Caco-2 (cell line): ENCODE results near the gene TMEM273. TPM values are rescaled to one million over a fixed set of nuclear protein-coding genes. Genes with fewer than 3 reads are reported as not detected.

Experiments used
- BruUV-seq: library from RNA; stranded (reverse); fragments of 400-500 nt; replicated peaks from 2 replicates; lab custom pipeline; 2021; lab: Mats Ljungman, UMichigan
- CTCF ChIA-PET: fragments of 300-600 bp; sonication (Branson Sonifier 250); formaldehyde crosslinking; loops from one replicate; lab custom pipeline; 2022; ENCODE audit warnings: antibody characterized with exemption; lab: Charles Lee
- POLR2A ChIA-PET: fragments of 300-600 bp; sonication (Branson Sonifier 250); formaldehyde crosslinking; loops from one replicate; lab custom pipeline; 2022; ENCODE audit warnings: antibody characterized with exemption; lab: Charles Lee
- DNase-seq, 2 experiments: peaks; one replicate each; pipeline versions ENCODE4 v3.0.0 to v3.0.0-alpha.2; 2020 to 2022
- H3K27me3 ChIP-seq: replicated peaks from 2 replicates; pipeline ENCODE4 v1.6.0; 2011; ENCODE audit warnings: low read length; ENCODE audit not compliant: control insufficient read depth, insufficient read depth
- H3K36me3 ChIP-seq: 2 replicates; pipeline ENCODE4 v1.5.1; 2011; ENCODE audit warnings: low read length; ENCODE audit not compliant: control insufficient read depth, insufficient read depth
- H3K4me1 ChIP-seq: fragments of 250-450 bp; sonication (Bioruptor Pico); 2 replicates; pipeline ENCODE4 v1.5.1; 2020; ENCODE audit warnings: mild to moderate bottlenecking
- H3K4me3 ChIP-seq: 2 replicates; pipeline ENCODE4 v1.5.1; 2011; ENCODE audit warnings: low read depth, mild to moderate bottlenecking, control low read depth, low read length
- H3K9me3 ChIP-seq: fragments of 250-450 bp; sonication (Bioruptor Pico); 2 replicates; pipeline ENCODE4 v1.5.1; 2020; ENCODE audit warnings: mild to moderate bottlenecking, moderate library complexity
- H3K27ac Mint-ChIP-seq: one replicate; pipeline ENCODE4 v1.8.0; 2022; ENCODE audit warnings: mixed read lengths; ENCODE audit not compliant: unreplicated experiment
- H3K27me3 Mint-ChIP-seq: one replicate; pipeline ENCODE4 v1.8.0; 2022; ENCODE audit warnings: mixed read lengths; ENCODE audit not compliant: insufficient read depth, unreplicated experiment
- H3K36me3 Mint-ChIP-seq: one replicate; pipeline ENCODE4 v1.8.0; 2022; ENCODE audit warnings: mild to moderate bottlenecking, mixed read lengths; ENCODE audit not compliant: insufficient read depth, unreplicated experiment
- H3K4me1 Mint-ChIP-seq: one replicate; pipeline ENCODE4 v1.8.0; 2022; ENCODE audit warnings: low read depth, mixed read lengths; ENCODE audit not compliant: unreplicated experiment
- H3K4me3 Mint-ChIP-seq: one replicate; pipeline ENCODE4 v1.8.0; 2022; ENCODE audit warnings: mild to moderate bottlenecking, moderate library complexity, mixed read lengths; ENCODE audit not compliant: unreplicated experiment
- H3K9me3 Mint-ChIP-seq: one replicate; pipeline ENCODE4 v1.8.0; 2022; ENCODE audit warnings: mixed read lengths; ENCODE audit not compliant: unreplicated experiment
- CTCF ChIP-seq, 2 experiments: fragments of 200-600 bp in 1 of 2; IDR thresholded peaks; 1 replicate in 1 of 2; 2 replicates in 1 of 2; pipeline versions ENCODE4 v1.5.1 to v1.8.0; 2011 to 2022; ENCODE audit warnings: antibody characterized with exemption in 1 of 2, control low read depth in 1 of 2, inconsistent platforms in 1 of 2, low read depth in 1 of 2, low read length in 1 of 2, mild to moderate bottlenecking in 1 of 2, moderate library complexity in 1 of 2; ENCODE audit not compliant: insufficient read depth in 1 of 2, severe bottlenecking in 1 of 2, unreplicated experiment in 1 of 2
- intact Hi-C: fragments of 100-400 bp; cut with micrococcal nuclease; formaldehyde crosslinking; loops from one replicate; pipeline ENCODE4 v1.10.0; 2022; ENCODE audit not compliant: unreplicated experiment
- total RNA-seq: library from RNA; stranded (reverse); gene quantifications from 2 replicates; pipeline ENCODE4 v1.2.3, GENCODE V29; 2022

TMEM273 gene
- total RNA-seq, 1 experiment from 2014 or later, result not detected

- no peak for DNase-seq
- Mint-ChIP-seq H3K36me3 (no peaks in the 10 kb centered on the region), H3K4me1 (peaks cover 10% of the 10 kb centered on the region), H3K27me3 (peaks cover 5% of the 10 kb centered on the region), H3K9me3 (no peaks in the 10 kb centered on the region), H3K4me3 (no peak overlapping the region), H3K27ac (no peak overlapping the region)
- H3K9me3 ChIP-seq, result no peaks in the 10 kb centered on the region
- H3K4me1 ChIP-seq, result peaks cover 13% of the 10 kb centered on the region
- CTCF ChIA-PET, result no interaction called here
- intact Hi-C loops, result no loop called here
- POLR2A ChIA-PET, result no interaction called here
- H3K4me3 ChIP-seq, result no peak overlapping the region
- no peaks in the 10 kb centered on the region for H3K27me3 ChIP-seq
- no peaks in the 10 kb centered on the region for H3K36me3 ChIP-seq
- BruUV-seq, result no TSS peak
- no peak for TF ChIP-seq CTCF (IDR thresholded peaks at IDR 0.05; ENCODE audit: insufficient read depth in 1 of 2, low read depth in 1 of 2, low read length in 1 of 2, severe bottlenecking in 1 of 2, unreplicated experiment in 1 of 2)
Observed at GRCh38 chr10:49172061-49172776, 16.0 kb downstream of the TMEM273 start.

- ChIA-PET CTCF (no interaction called here), POLR2A (no interaction called here)
- DNase-seq, result no peak
- no peaks in the 10 kb centered on the region for H3K36me3 ChIP-seq
- intact Hi-C loops, result no loop called here
- H3K4me3 ChIP-seq, result no peak overlapping the region
- no peaks in the 10 kb centered on the region for H3K9me3 Mint-ChIP-seq
- H3K27ac Mint-ChIP-seq, result no peak overlapping the region
- H3K36me3 Mint-ChIP-seq, result no peaks in the 10 kb centered on the region
- H3K27me3 ChIP-seq, result no peaks in the 10 kb centered on the region
- peaks cover 6% of the 10 kb centered on the region for H3K27me3 Mint-ChIP-seq
- H3K4me1 ChIP-seq, result peaks cover 13% of the 10 kb centered on the region
- no peak overlapping the region for H3K4me3 Mint-ChIP-seq
- no peak for TF ChIP-seq CTCF (IDR thresholded peaks at IDR 0.05; ENCODE audit: insufficient read depth in 1 of 2, low read depth in 1 of 2, low read length in 1 of 2, severe bottlenecking in 1 of 2, unreplicated experiment in 1 of 2)
- peaks cover 10% of the 10 kb centered on the region for H3K4me1 Mint-ChIP-seq
- no TSS peak for BruUV-seq
- no peaks in the 10 kb centered on the region for H3K9me3 ChIP-seq
Observed at GRCh38 chr10:49171326-49172060, 16.7 kb downstream of the TMEM273 start.

- Mint-ChIP-seq H3K4me1 (peaks cover 10% of the 10 kb centered on the region), H3K27me3 (peaks cover 8% of the 10 kb centered on the region), H3K27ac (no peak overlapping the region), H3K36me3 (no peaks in the 10 kb centered on the region), H3K9me3 (no peaks in the 10 kb centered on the region), H3K4me3 (no peak overlapping the region)
- no peaks in the 10 kb centered on the region for H3K27me3 ChIP-seq
- peaks cover 13% of the 10 kb centered on the region for H3K4me1 ChIP-seq
- no peak for DNase-seq
- ChIA-PET CTCF (interaction anchor here (0.5 kb wide), 1 partner anchor 37 kb away, joined by 3 read pairs; no protein-coding TSS in a partner anchor), POLR2A (no interaction called here)
- BruUV-seq, result no TSS peak
- no peak for TF ChIP-seq CTCF (IDR thresholded peaks at IDR 0.05; ENCODE audit: insufficient read depth in 1 of 2, low read depth in 1 of 2, low read length in 1 of 2, severe bottlenecking in 1 of 2, unreplicated experiment in 1 of 2)
- H3K36me3 ChIP-seq, result no peaks in the 10 kb centered on the region
- H3K4me3 ChIP-seq, result no peak overlapping the region
- no peaks in the 10 kb centered on the region for H3K9me3 ChIP-seq
- intact Hi-C loops, result no loop called here
Observed at GRCh38 chr10:49170632-49171325, 17.4 kb downstream of the TMEM273 start.
